DMS114 treated with DMSO at 0.1 percent for 48 hours (cell line): ENCODE results near the gene CLSTN2.

Experiments
- DNase-seq: peaks from one replicate; lab custom pipeline; 2025; ENCODE audit not compliant: unreplicated experiment; lab: John Stamatoyannopoulos, UW

Gene CLSTN2

GRCh38 chr3:140180603-140181002, 245.6 kb downstream of the CLSTN2 start:
- no peak for DNase-seq

- DNase-seq, result no peak
Observed at GRCh38 chr3:140185375-140185774, 250.4 kb downstream of the CLSTN2 start.

GRCh38 chr3:140186421-140186920, 251.5 kb downstream of the CLSTN2 start:
- no peak for DNase-seq

- no peak for DNase-seq
Observed at GRCh38 chr3:140187028-140187427, 252.0 kb downstream of the CLSTN2 start.

- no peak for DNase-seq
Observed at GRCh38 chr3:140187656-140188221, 252.8 kb downstream of the CLSTN2 start.

GRCh38 chr3:140188285-140188684, 253.3 kb downstream of the CLSTN2 start:
- no peak for DNase-seq

- DNase-seq, result no peak
Observed at GRCh38 chr3:140189267-140189666, 254.3 kb downstream of the CLSTN2 start.

GRCh38 chr3:140189976-140190375, 255.0 kb downstream of the CLSTN2 start:
- no peak for DNase-seq

GRCh38 chr3:140196970-140197369, 262.0 kb downstream of the CLSTN2 start:
- DNase-seq, result no peak

GRCh38 chr3:140198242-140198641, 263.3 kb downstream of the CLSTN2 start:
- DNase-seq, result no peak

GRCh38 chr3:140199008-140199407, 264.0 kb downstream of the CLSTN2 start:
- no peak for DNase-seq

- no peak for DNase-seq
Observed at GRCh38 chr3:140199743-140200142, 264.8 kb downstream of the CLSTN2 start.

- DNase-seq, result no peak
Observed at GRCh38 chr3:140203510-140203909, 268.5 kb downstream of the CLSTN2 start.

- DNase-seq, result no peak
Observed at GRCh38 chr3:140204271-140204984, 269.4 kb downstream of the CLSTN2 start.

- DNase-seq, result no peak
Observed at GRCh38 chr3:140205598-140205997, 270.6 kb downstream of the CLSTN2 start.

GRCh38 chr3:140206196-140207040, 271.4 kb downstream of the CLSTN2 start:
- DNase-seq, result no peak

GRCh38 chr3:140207541-140207940, 272.6 kb downstream of the CLSTN2 start:
- no peak for DNase-seq

- no peak for DNase-seq
Observed at GRCh38 chr3:140216249-140216648, 281.3 kb downstream of the CLSTN2 start.

- no peak for DNase-seq
Observed at GRCh38 chr3:140219291-140219690, 284.3 kb downstream of the CLSTN2 start.

GRCh38 chr3:140219923-140220452, 285.0 kb downstream of the CLSTN2 start:
- DNase-seq, result no peak

- DNase-seq, result no peak
Observed at GRCh38 chr3:140223197-140223596, 288.2 kb downstream of the CLSTN2 start.

- no peak for DNase-seq
Observed at GRCh38 chr3:140223631-140224030, 288.6 kb downstream of the CLSTN2 start.
